ENCODE measurements around the gene CLK1. TPM values are rescaled to one million over a fixed set of nuclear protein-coding genes. Genes with fewer than 3 reads are reported as not detected.

CLK1 gene
- total RNA-seq, 1 donor from 2014 or later, result 203 TPM

GRCh38 chr2:200877443-200877842 is 13.0 kb upstream of the CLK1 start:
- Mint-ChIP-seq H3K27ac (no peak overlapping the region), H3K4me3 (no peak overlapping the region), H3K4me1 (no peaks in the 10 kb centered on the region), H3K9me3 (no peaks in the 10 kb centered on the region), H3K36me3 (ENCODE audit: low read depth) (peaks cover 80% of the 10 kb centered on the region), H3K27me3 (no peaks in the 10 kb centered on the region)
- ChIA-PET POLR2A (interaction anchor here (1.6 kb wide), 1 partner anchor 13 kb away, joined by 9 read pairs; the partner anchor contains the start of gene CLK1), CTCF (no interaction called here)
- ATAC-seq (ENCODE audit: low read depth) (no peak), DNase-seq (no peak)
- intact Hi-C loops (cut with micrococcal nuclease), result no loop called here
- TF ChIP-seq CTCF (IDR thresholded peaks at IDR 0.05), result no peak

DNA sequence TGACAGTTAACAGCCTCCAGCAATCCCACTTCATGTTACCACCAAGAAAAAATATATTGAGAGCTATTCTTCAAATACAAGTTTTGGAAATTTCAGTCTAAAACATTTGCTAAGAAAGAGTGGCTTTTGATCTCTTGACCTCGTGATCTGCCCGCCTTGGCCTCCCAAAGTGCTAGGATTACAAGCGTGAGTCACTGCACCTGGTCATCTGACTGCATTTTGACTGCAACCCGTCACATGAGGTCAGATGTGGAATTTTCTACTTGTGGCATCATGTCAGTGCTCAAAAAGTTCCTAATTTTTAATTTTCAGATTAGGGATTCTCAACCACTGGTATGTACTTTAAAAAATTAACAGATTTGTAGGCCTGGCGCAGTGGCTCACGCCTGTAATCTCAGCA is 9.1 kb upstream of the CLK1 start:
- Mint-ChIP-seq H3K4me3 (no peak overlapping the region), H3K27me3 (no peaks in the 10 kb centered on the region), H3K9me3 (no peaks in the 10 kb centered on the region), H3K27ac (no peak overlapping the region), H3K36me3 (ENCODE audit: low read depth) (peaks cover 61% of the 10 kb centered on the region), H3K4me1 (no peaks in the 10 kb centered on the region)
- no peak for DNase-seq
- intact Hi-C loops (cut with micrococcal nuclease), result no loop called here
- ChIA-PET POLR2A (no interaction called here), CTCF (no interaction called here)
- ATAC-seq (ENCODE audit: low read depth), result no peak
- TF ChIP-seq CTCF (IDR thresholded peaks at IDR 0.05), result no peak

- intact Hi-C loops (cut with micrococcal nuclease), result no loop called here
- ATAC-seq (ENCODE audit: low read depth) (no peak), DNase-seq (no peak)
- Mint-ChIP-seq H3K9me3 (no peaks in the 10 kb centered on the region), H3K27me3 (no peaks in the 10 kb centered on the region), H3K4me1 (peaks cover 5% of the 10 kb centered on the region), H3K27ac (no peak overlapping the region), H3K36me3 (ENCODE audit: low read depth) (peaks cover 45% of the 10 kb centered on the region), H3K4me3 (no peak overlapping the region)
- POLR2A ChIA-PET, result no interaction called here
- CTCF ChIA-PET, result no interaction called here
- no peak for TF ChIP-seq CTCF (IDR thresholded peaks at IDR 0.05)
Observed at GRCh38 chr2:200871151-200871550, 6.7 kb upstream of the CLK1 start.

- POLR2A ChIA-PET, result interaction anchor here (0.7 to 2.0 kb wide), 2 partner anchors 20 to 410 kb away, joined by 6 to 9 read pairs; partner anchors contain the start of genes NIF3L1 and PPIL3
Observed at GRCh38 chr2:200869014-200869413, 4.6 kb upstream of the CLK1 start.

GRCh38 chr2:200863782-200864175 is 679 bp downstream of the CLK1 start:
- H3K36me3 Mint-ChIP-seq (ENCODE audit: low read depth), result peaks cover 53% of the 10 kb centered on the region
- peak overlapping the region; percentile 100 for H3K27ac Mint-ChIP-seq
- H3K9me3 Mint-ChIP-seq, result no peaks in the 10 kb centered on the region
- CTCF ChIA-PET, result interaction anchor here (0.6 to 1.4 kb wide), 5 partner anchors 24 to 370 kb away, joined by 3 to 6 read pairs (median 3); partner anchors contain the start of genes NIF3L1 and PPIL3
- peaks cover 47% of the 10 kb centered on the region for H3K4me1 Mint-ChIP-seq
- intact Hi-C loops (cut with micrococcal nuclease), result loop anchor here (1.0 to 10.0 kb wide), 12 partner anchors 26 to 1404 kb away; partner anchors contain the start of genes ALS2, BZW1, C2orf69 and HYCC2
- POLR2A ChIA-PET, result interaction anchor here (0.6 to 2.8 kb wide), 49 partner anchors 8 to 1780 kb away, joined by 3 to 117 read pairs (median 6); partner anchors contain the start of genes ALS2, BZW1, CASP8 and CFLAR
- ATAC-seq (ENCODE audit: low read depth), result peak; percentile 13
- DNase-seq, result peak; percentile 28
- H3K4me3 Mint-ChIP-seq, result peak overlapping the region; percentile 100
- H3K27me3 Mint-ChIP-seq, result no peaks in the 10 kb centered on the region
- TF ChIP-seq CTCF (IDR thresholded peaks at IDR 0.05), result no peak

More at GRCh38 chr2:200869014-200869413, 4.6 kb upstream of the CLK1 start:
- Mint-ChIP-seq H3K4me1 (peaks cover 11% of the 10 kb centered on the region), H3K4me3 (no peak overlapping the region), H3K27me3 (no peaks in the 10 kb centered on the region), H3K36me3 (ENCODE audit: low read depth) (peaks cover 33% of the 10 kb centered on the region), H3K27ac (peak overlapping the region; percentile 54), H3K9me3 (no peaks in the 10 kb centered on the region)
- intact Hi-C loops (cut with micrococcal nuclease), result loop anchor here (10.0 kb wide), 1 partner anchor 916 kb away; the partner anchor contains the start of gene ALS2
- CTCF ChIA-PET, result no interaction called here
- DNase-seq (no peak), ATAC-seq (ENCODE audit: low read depth) (no peak)
- TF ChIP-seq CTCF (IDR thresholded peaks at IDR 0.05), result no peak
